PFSK-1 (cell line): Measurements from ENCODE around the gene MCTP1.

ENCODE experiments used
- POLR2AphosphoS5 ChIP-seq: IDR thresholded peaks from 2 replicates; pipeline ENCODE4 v1.6.1; 2012; ENCODE audit warnings: low read depth, mild to moderate bottlenecking, control low read depth, low read length, moderate library complexity
- TAF1 ChIP-seq: IDR thresholded peaks from 2 replicates; pipeline ENCODE4 v1.6.1; 2012; ENCODE audit warnings: low read length, control low read depth, borderline replicate concordance; ENCODE audit not compliant: insufficient read depth
- TF ChIP-seq, protein P1 (sequence below), 2 experiments: IDR thresholded peaks; 2 replicates each; pipeline versions ENCODE4 v1.6.1 to v1.8.0; 2011 to 2012; ENCODE audit warnings: low read depth in 2 of 2, low read length in 2 of 2, control low read depth in 1 of 2, inconsistent platforms in 1 of 2, mild to moderate bottlenecking in 1 of 2, moderate library complexity in 1 of 2; ENCODE audit not compliant: insufficient read depth in 1 of 2

DNA sequence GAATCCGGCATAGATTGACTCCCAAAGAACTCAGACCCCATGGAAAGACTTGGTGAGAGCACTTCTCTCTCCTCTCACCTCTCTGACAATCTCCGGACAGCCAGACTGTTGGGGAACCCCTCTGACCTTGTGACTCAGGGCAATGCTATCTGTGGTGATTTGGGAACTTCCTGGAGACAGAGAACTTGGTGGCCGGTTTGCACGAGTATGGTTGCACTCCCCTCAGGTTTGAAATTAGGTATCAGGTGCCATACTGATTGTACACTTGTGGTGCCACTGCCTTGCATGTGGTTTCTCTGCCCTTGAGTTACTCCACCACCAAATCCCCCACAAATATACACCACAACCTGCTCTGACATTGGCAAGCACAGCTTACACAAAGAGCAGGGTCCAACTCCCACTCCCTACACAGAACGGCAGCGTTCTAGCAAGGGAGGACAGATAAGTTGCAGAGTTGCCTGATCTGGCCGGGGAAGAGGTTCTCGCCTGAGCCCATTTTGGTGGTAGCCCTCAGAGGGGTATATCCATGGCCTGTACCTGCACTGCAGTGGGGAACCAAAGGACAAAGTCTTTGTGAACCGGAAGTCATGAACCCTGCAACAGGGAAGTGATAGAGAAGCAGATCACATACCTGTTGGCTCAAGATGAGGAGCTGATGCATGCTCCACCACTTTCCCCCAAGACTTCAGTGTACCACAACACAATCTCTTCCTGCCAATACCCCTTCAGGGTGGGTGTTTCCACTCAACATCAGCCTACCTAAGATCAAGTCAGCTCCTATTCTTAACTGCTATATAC lies 255.1 kb downstream of the MCTP1 start:
- no peak for TF ChIP-seq TAF1
- TF ChIP-seq POLR2AphosphoS5 = no peak
- TF ChIP-seq, protein P1, sequence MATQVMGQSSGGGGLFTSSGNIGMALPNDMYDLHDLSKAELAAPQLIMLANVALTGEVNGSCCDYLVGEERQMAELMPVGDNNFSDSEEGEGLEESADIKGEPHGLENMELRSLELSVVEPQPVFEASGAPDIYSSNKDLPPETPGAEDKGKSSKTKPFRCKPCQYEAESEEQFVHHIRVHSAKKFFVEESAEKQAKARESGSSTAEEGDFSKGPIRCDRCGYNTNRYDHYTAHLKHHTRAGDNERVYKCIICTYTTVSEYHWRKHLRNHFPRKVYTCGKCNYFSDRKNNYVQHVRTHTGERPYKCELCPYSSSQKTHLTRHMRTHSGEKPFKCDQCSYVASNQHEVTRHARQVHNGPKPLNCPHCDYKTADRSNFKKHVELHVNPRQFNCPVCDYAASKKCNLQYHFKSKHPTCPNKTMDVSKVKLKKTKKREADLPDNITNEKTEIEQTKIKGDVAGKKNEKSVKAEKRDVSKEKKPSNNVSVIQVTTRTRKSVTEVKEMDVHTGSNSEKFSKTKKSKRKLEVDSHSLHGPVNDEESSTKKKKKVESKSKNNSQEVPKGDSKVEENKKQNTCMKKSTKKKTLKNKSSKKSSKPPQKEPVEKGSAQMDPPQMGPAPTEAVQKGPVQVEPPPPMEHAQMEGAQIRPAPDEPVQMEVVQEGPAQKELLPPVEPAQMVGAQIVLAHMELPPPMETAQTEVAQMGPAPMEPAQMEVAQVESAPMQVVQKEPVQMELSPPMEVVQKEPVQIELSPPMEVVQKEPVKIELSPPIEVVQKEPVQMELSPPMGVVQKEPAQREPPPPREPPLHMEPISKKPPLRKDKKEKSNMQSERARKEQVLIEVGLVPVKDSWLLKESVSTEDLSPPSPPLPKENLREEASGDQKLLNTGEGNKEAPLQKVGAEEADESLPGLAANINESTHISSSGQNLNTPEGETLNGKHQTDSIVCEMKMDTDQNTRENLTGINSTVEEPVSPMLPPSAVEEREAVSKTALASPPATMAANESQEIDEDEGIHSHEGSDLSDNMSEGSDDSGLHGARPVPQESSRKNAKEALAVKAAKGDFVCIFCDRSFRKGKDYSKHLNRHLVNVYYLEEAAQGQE (IDR thresholded peaks at IDR 0.05; ENCODE audit: insufficient read depth in 1 of 2, low read depth in 2 of 2, low read length in 2 of 2) = no peak
